CMK (cell line): ENCODE measurements around the gene IRF1.
"Not testable (repeated sequence)": the region's sequence is repeated elsewhere in the genome, so short reads cannot be mapped to it uniquely, and the experiment has no call there.

Source experiments
- DNase-seq: peaks from one replicate; pipeline ENCODE4 v3.0.0-alpha.2; 2010; ENCODE audit warnings: low read depth

Gene IRF1, protein sequence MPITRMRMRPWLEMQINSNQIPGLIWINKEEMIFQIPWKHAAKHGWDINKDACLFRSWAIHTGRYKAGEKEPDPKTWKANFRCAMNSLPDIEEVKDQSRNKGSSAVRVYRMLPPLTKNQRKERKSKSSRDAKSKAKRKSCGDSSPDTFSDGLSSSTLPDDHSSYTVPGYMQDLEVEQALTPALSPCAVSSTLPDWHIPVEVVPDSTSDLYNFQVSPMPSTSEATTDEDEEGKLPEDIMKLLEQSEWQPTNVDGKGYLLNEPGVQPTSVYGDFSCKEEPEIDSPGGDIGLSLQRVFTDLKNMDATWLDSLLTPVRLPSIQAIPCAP

GRCh38 chr5:132490484-132491367, at the start of gene IRF1:
Gene IRF1 (minus strand): TSS chr5:132490773. CDS start chr5:132489478, 1,295 bp downstream.
- DNase-seq: peak; percentile 72

DNA sequence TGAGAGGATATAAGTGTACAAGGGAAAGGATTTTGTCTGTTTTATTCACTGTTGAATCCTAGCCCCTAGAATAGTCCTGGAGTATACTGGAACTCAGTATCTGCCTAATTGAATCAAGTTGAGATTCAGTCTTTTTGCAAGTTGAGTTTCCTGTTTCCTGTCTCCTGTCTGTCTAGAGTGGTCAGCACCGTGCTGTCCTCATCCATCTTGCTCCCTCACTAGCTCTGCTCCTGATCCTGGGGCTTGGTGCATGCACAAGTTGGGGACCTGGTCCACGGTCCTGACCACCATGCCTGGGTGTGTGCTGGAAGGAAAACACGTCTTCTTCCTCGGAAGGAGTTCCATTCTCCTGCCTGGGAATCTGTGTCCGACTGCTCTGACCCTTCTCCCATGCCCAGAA, 49.6 kb upstream of the IRF1 start:
- no peak for DNase-seq

DNA sequence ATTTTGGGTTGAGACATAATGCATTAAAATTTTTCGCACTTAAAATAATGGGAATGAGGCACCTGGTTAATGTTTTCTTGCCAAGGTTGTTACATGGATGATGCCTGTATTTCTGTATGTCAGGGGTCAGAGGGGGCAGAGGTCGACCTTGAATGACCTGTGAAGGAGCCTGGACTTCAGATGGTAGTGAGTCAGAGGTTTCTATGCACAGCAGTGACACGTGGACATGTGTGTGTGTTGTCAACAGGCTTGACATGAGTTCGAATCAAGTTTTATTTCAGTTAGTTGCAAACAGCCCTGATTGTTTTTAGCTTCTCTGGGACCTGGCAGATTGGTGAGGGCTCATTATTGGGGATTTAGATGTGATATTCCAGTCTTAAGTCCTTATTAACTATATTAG, 49.1 kb upstream of the IRF1 start:
- DNase-seq: no peak

DNA sequence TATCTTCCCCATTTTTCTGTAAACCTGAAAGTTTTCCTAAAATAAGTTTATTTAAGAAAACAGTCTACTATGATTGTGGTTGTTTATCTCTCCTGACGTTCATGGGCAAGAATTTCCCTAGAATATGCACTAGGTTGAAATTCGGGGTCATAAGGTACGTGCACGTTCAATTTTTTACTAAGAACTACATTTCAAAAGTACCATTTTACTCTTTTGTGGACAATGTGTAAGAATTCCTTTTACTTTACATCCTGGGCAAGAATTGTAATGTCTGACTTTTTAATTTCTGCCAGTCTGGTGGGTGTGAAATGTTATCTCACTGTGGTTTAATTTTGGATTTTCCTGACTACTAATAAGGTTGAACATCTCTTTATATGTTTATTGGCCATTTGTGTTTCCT, 40.4 kb upstream of the IRF1 start:
- no peak for DNase-seq

GRCh38 chr5:132528866-132529634, 38.5 kb upstream of the IRF1 start:
- DNase-seq: peak; percentile 52

DNA sequence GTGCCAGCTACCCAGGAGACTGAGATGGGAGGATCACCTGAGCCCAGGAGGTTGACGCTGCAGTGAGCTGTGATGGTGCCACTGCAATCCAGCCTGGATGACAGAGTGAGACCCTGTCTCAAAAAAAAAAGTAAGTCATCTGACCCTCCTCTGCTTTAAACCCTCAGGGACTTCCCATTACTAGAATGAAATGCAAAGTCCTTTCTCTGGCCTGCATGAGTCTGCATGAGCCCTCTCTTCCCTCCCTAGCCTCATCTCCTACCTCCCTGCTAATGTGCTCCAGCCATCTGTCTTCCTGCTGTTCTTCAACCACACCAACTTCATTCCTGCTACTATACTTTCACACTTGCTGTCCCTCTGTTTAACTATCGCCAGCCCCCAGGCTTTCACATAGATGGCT, 37.4 kb upstream of the IRF1 start:
- peak; percentile 44 for DNase-seq

DNA sequence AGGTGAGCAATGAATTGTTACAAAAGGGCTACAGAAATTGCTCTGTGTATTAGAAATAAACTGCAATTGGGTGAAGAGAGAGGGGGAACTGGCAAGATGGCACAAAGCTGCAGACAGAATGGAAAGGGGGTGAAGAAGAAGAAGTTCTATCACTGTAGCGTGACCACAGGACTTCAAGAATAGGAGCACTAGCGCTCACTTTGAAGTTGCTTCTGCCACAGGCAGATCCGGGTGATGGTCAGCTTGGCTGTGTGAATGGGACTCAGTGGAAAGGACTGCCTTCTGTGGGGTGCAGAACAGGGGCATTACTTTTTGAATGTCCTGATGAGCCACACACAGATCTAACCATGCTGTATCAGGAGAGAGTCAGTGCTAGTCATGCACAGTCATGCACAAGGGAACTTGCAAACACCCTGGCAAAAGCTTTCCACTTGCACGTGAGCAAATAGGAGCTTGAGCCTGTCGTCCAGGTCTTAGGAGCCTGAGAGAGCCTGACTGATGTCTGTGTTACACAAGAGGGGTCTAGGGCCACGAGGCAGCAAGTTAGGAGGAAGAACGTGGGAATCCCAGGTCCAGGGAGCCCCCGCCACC, 36.5 kb upstream of the IRF1 start:
- no peak for DNase-seq

GRCh38 chr5:132526290-132526973, 35.9 kb upstream of the IRF1 start:
- DNase-seq: peak; percentile 30

DNA sequence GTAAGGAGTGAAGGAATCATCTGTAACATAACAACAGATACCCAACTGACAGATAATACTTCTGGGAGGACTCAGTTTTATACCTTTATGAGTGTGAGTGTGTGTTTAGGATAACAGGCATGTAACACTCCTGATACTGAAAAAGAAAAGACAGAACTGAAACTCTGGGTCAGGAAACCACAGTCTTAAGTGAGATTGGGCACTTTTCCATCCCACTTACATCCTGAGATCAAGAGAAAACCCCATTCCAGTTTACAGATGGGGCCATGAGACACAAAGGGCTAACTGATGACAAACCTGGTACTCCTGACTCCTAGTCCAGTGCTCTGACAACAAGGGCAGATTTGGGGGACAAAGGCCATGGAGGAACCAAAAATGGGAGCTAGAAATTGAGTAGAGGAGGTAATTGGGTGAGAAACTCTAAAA, 34.7 kb upstream of the IRF1 start:
- no peak for DNase-seq

DNA sequence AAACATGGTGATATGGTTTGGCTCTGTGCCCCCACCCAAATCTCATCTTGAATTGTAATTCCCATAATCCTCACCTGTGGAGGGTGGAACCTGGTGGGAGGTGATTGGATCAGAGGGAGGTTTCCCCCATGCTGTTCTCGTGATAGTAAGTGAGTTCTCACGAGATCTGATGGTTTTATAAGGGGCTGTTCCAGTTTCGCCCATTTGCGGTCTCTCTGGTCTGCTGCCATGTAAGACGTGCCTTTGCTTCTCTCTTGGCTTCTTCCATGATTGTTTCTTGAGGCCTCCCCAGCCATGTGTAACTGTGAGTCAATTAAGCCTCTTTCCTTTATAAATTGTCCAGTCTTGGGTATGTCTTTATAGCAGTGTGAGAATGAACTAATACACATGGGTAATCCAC, 34.3 kb upstream of the IRF1 start:
- not testable (repeated sequence) for DNase-seq

GRCh38 chr5:132522067-132522466, 31.5 kb upstream of the IRF1 start:
- DNase-seq: not testable (repeated sequence)

GRCh38 chr5:132513618-132514336, 23.2 kb upstream of the IRF1 start:
- DNase-seq: not testable (repeated sequence)

- DNase-seq: no peak
These were observed 19.5 kb upstream of the IRF1 start for GRCh38 chr5:132510076-132510475.

DNA sequence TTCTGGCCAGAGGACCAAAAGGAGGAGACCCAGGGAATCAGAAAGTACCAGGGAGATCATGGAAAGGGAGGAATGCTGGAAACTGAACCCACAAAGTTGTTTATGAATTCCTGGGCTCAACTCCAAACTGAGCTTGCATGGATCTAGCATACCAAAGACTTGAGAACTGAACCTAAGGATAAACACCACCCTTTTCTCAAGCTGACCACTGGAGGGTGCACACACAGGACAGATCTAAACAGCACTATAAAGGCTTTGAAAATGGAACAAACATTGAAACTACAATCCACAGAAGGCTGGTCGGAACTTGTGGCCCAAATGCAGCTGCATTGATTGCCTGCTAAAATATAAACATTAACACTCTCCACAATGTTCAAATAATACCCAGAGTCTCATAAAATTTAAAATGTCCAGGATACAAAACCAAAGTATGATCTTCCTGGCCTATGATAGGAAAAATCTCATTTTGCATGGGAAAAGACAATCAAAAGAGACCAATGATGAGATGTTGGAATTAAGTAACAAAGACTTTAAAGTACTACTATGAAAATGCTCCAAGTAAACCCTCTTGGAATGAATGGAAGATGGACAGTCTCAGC, 15.6 kb upstream of the IRF1 start:
- no peak for DNase-seq

DNA sequence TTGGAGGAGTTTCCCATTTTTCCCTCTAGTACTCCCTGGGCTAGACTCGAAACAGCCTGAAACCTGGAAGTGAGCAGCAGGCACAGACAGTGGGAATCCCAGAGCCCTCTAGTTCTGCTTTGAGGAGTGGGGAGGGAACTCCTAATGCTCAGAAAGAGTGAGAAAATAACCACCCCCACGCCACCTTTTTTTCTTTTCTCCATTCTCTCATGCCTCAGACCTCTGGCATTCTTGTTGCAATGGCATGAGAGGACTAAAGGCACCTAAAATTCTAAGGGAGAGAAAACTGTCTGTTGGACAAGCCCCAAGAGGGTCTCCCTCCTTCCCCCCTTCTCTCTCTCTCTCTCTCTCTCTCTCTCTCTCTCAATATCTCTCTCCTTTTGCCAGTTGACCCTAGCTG, 15.1 kb upstream of the IRF1 start:
- no peak for DNase-seq

GRCh38 chr5:132504746-132505145, 14.2 kb upstream of the IRF1 start:
- no peak for DNase-seq

DNA sequence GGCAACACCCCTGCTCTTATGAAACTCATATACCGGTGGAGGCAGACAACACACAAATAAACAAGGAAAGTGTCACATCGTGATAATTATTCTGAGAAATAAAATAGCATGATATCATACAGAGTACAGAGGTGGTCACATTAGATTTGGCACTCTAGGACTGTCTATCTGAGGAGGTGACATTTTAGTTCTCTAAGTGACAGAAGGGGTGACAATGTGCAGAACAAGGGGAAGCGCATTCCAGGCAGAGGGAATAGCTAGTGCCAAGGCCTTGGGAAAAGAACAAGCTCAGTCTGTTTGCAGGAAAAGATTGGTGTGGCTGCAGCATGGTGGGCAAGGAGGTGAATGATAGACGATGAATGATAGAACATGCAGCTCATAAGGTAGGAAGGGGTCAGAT, 12.7 kb upstream of the IRF1 start:
- DNase-seq: no peak

- no peak for DNase-seq
These were observed 11.7 kb upstream of the IRF1 start for GRCh38 chr5:132501961-132502931.

- DNase-seq: no peak
These were observed 11.0 kb upstream of the IRF1 start for GRCh38 chr5:132501629-132501956.
